ENCODE measurements around the gene CRYGS.

The CRYGS gene

GRCh38 chr3:186493525-186494255, 50.5 kb downstream of the CRYGS start:
- TF ChIP-seq, protein P1, sequence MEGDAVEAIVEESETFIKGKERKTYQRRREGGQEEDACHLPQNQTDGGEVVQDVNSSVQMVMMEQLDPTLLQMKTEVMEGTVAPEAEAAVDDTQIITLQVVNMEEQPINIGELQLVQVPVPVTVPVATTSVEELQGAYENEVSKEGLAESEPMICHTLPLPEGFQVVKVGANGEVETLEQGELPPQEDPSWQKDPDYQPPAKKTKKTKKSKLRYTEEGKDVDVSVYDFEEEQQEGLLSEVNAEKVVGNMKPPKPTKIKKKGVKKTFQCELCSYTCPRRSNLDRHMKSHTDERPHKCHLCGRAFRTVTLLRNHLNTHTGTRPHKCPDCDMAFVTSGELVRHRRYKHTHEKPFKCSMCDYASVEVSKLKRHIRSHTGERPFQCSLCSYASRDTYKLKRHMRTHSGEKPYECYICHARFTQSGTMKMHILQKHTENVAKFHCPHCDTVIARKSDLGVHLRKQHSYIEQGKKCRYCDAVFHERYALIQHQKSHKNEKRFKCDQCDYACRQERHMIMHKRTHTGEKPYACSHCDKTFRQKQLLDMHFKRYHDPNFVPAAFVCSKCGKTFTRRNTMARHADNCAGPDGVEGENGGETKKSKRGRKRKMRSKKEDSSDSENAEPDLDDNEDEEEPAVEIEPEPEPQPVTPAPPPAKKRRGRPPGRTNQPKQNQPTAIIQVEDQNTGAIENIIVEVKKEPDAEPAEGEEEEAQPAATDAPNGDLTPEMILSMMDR (IDR thresholded peaks at IDR 0.05; ENCODE audit: insufficient read depth, missing control alignments), result no peak
- DNase-seq (ENCODE audit: insufficient read length, low spot score) (no peak), FAIRE-seq (no peak)

DNA sequence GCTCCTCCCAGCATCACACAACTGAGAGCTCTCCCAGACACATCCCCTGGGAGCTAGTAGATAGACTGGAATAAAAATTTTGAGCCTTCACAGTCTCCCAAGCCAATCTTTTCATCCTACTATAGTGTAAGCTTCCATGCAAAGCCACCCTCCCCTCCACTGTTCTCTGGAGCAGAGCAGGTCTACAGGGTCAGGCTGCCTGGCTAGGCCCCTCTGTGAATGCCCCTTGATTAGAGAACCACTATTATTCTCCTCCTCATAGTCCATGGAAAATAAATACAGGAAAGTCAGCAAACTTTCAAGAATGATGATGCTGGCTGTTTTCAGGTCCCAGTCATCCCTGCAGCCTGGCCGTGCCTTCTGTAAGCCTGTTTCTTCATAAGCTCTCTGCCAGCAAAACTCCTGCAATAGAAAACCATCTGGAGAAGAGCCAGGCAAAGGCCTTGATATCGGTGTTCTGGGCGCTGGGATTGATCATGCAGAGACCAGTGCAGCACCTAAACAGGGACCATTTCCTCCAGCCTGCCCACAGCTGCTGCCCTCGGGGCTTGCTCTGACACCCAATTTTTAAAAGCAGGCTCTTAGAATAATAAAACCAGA, 51.7 kb downstream of the CRYGS start:
- TF ChIP-seq, protein P1 (IDR thresholded peaks at IDR 0.05; ENCODE audit: insufficient read depth, missing control alignments), result no peak
- DNase-seq (ENCODE audit: insufficient read length, low spot score) (no peak), FAIRE-seq (no peak)

DNA sequence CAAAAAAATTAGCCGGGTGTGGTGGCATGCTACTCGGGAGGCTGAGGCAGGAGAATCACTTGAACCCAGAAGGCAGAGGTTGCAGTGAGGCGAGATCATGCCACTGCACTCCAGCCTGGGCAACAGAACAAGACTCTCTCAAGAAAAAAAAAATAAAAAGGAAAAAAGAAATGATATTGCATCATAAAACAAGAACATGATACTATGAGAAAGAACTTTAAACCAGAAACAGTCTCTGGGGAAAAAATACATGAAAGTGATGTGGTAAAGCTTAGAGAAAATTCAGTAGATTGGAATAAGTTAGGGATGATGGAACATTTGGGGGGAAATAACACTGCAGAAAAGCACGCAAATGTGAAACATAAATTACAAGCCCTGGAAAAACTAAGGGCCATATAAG, 54.7 kb downstream of the CRYGS start:
- FAIRE-seq (no peak), DNase-seq (ENCODE audit: insufficient read length, low spot score) (no peak)
- TF ChIP-seq, protein P1 (IDR thresholded peaks at IDR 0.05; ENCODE audit: insufficient read depth, missing control alignments), result no peak
